ENCODE data around the gene CSRNP3. TPM values are rescaled to one million over a fixed set of nuclear protein-coding genes. Genes with fewer than 3 reads are reported as not detected.
"Not testable (repeated sequence)": the region's sequence is repeated elsewhere in the genome, so short reads cannot be mapped to it uniquely, and the experiment has no call there.

The CSRNP3 gene
- total RNA-seq, 6 donors from 2014 or later = 0.46 to 4.1 (median 1.5) TPM

DNA sequence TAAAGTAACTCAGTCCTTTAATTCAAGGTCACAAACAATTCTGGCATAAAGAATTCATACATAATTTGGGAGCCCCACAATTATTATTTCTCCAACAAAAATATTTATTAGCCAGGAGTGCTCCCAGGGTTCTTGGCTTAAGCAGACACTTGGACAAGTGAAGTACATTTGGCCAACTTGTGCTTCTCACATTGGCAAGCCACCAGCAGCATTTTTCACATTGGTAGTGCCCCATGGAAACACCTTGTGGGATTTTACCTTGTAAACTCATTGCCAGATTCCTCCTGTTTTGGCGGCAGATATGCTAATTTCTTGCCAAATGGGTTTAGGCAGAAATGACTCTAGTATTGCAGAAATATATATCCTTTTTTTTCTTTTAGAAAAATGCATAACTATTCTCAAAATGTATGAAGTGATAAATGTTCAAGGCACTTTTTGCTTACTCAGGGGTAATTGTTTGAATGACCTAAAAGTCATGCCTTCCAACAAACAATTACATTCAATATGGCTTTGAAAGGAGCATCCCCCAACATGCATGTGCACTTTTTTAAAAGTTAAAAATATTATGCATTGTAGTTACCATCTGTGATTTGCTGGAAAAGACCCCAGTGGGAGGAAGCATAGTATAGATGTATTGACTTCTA, 113.5 kb downstream of the CSRNP3 start:
- no peak overlapping the region for H3K27ac ChIP-seq
- TF ChIP-seq, protein P1, sequence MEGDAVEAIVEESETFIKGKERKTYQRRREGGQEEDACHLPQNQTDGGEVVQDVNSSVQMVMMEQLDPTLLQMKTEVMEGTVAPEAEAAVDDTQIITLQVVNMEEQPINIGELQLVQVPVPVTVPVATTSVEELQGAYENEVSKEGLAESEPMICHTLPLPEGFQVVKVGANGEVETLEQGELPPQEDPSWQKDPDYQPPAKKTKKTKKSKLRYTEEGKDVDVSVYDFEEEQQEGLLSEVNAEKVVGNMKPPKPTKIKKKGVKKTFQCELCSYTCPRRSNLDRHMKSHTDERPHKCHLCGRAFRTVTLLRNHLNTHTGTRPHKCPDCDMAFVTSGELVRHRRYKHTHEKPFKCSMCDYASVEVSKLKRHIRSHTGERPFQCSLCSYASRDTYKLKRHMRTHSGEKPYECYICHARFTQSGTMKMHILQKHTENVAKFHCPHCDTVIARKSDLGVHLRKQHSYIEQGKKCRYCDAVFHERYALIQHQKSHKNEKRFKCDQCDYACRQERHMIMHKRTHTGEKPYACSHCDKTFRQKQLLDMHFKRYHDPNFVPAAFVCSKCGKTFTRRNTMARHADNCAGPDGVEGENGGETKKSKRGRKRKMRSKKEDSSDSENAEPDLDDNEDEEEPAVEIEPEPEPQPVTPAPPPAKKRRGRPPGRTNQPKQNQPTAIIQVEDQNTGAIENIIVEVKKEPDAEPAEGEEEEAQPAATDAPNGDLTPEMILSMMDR (IDR thresholded peaks at IDR 0.05) = no peak
- TF ChIP-seq POLR2A (IDR thresholded peaks at IDR 0.05) = no peak
- ATAC-seq (ENCODE audit: low FRiP score in 2 of 2) (no peak), DNase-seq (peak in 1 of 2 donors; percentile 57)
- no peak overlapping the region for H3K4me3 ChIP-seq
- H3K36me3 ChIP-seq = no peaks in the 10 kb centered on the region
- H3K9me3 ChIP-seq = no peaks in the 10 kb centered on the region
- peaks cover 0 to 14% (median 7%) of the 10 kb centered on the region in 4 donors for H3K4me1 ChIP-seq
- WGBS, 2 donors = 53 to 81% methylated on average over 1 of the region's 1 CpG
- no peaks in the 10 kb centered on the region for H3K27me3 ChIP-seq

DNA sequence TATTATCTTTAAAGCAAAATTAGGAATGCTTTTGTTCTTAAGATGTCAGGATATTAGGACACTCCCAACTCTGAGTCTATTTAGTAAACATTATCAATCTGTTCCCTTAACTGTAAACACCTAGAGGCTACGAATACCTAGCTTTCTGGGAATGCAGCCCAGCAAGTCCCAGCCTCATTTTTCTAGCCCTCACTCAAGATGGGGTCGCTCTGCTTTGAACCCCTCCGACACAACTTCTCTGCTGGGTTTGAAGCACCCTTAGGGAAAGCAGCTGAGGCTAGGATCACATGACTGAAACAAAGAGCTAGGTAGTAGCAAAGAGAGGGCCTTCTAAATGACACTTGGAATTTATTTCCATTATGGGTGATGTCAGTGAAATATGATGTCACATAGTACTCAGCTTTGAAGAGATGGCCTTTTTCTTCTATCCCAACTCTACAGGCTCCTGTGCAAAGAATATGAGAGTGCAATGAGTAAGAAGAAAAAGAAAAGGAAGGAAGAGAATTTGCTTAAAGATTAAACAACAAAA, 114.7 kb downstream of the CSRNP3 start:
- peaks cover 0 to 14% (median 7%) of the 10 kb centered on the region in 4 donors for H3K4me1 ChIP-seq
- H3K27ac ChIP-seq = no peak overlapping the region
- WGBS, 2 donors = 61 to 75% methylated on average over 3 of the region's 3 CpGs
- DNase-seq (no peak), ATAC-seq (ENCODE audit: low FRiP score in 2 of 2) (no peak)
- no peaks in the 10 kb centered on the region for H3K27me3 ChIP-seq
- H3K36me3 ChIP-seq = no peaks in the 10 kb centered on the region
- H3K9me3 ChIP-seq = no peaks in the 10 kb centered on the region
- TF ChIP-seq, protein P1 (IDR thresholded peaks at IDR 0.05) = no peak
- TF ChIP-seq POLR2A (IDR thresholded peaks at IDR 0.05) (no peak), POLR2AphosphoS5 (IDR thresholded peaks at IDR 0.05) (no peak), EP300 (IDR thresholded peaks at IDR 0.05) (no peak)
- no peak overlapping the region for H3K4me3 ChIP-seq

DNA sequence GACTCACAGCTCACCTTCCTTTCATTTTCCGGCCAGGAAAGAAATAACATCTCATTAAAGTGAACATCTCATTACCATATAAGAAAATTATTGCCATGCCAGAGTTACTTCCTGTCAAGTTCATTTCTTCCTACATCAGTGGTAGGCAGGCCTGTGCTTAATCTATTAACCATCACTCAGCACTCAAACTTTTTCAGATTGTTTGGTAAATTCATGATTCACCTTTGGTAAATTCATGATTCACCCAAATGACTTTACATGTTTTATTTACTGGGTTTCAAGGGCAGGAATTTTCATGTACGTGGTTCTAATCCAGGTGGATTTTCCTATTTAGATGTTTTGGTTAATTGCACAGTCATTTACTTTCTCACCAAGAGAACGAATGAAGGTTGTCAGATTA, 116.5 kb downstream of the CSRNP3 start:
- H3K9me3 ChIP-seq = no peaks in the 10 kb centered on the region
- TF ChIP-seq, protein P1 (IDR thresholded peaks at IDR 0.05) = no peak
- TF ChIP-seq EP300 (IDR thresholded peaks at IDR 0.05) (no peak), POLR2AphosphoS5 (IDR thresholded peaks at IDR 0.05) (no peak), POLR2A (IDR thresholded peaks at IDR 0.05) (no peak)
- ATAC-seq (ENCODE audit: low FRiP score in 2 of 2) = no peak
- 94% methylated on average over 3 of the region's 3 CpGs for WGBS, 2 donors
- H3K27me3 ChIP-seq = no peaks in the 10 kb centered on the region
- no peak for DNase-seq
- H3K27ac ChIP-seq = no peak overlapping the region
- H3K36me3 ChIP-seq = no peaks in the 10 kb centered on the region
- H3K4me1 ChIP-seq = peaks cover 0 to 14% (median 7%) of the 10 kb centered on the region in 4 donors
- no peak overlapping the region for H3K4me3 ChIP-seq

DNA sequence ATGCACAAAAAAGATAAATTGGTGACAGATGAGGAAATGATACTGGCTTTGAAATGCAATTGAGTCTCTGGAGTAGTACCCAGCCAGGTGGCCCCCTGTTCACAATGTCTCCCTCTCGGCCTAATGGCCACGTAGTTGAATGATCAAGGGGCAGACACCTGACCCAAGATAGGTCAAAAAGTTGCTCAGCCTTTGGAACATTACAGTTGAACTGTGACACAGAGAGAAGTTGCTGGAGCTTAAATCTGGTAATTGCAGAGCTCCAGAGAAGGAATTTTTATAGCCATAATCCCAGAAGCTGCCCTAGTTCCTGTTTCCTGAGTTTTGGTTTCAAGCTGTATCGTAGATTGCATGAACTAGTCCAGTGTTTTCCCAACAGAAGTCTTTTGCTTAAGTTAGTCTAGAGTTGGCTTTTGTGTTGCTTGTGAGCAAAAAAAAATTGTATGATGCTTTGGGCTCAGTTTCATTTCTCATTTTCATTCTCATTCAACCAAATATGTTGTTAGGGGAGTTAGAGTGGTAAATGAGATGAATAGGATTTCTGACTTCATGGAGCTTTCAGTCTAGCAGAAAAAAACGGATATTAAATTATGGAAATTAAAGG, 117.9 kb downstream of the CSRNP3 start:
- TF ChIP-seq POLR2AphosphoS5 (IDR thresholded peaks at IDR 0.05) (no peak), EP300 (IDR thresholded peaks at IDR 0.05) (no peak), POLR2A (IDR thresholded peaks at IDR 0.05) (no peak)
- TF ChIP-seq, protein P1 (IDR thresholded peaks at IDR 0.05) = no peak
- Histone ChIP-seq H3K9me3 (no peaks in the 10 kb centered on the region), H3K27me3 (no peaks in the 10 kb centered on the region), H3K4me3 (no peak overlapping the region), H3K4me1 (peaks cover 0 to 10% (median 7%) of the 10 kb centered on the region in 4 donors), H3K36me3 (no peaks in the 10 kb centered on the region), H3K27ac (no peak overlapping the region)
- no peak for ATAC-seq (ENCODE audit: low FRiP score in 2 of 2)
- WGBS, 2 donors = 91 to 92% methylated on average over 4 of the region's 4 CpGs
- no peak for DNase-seq

DNA sequence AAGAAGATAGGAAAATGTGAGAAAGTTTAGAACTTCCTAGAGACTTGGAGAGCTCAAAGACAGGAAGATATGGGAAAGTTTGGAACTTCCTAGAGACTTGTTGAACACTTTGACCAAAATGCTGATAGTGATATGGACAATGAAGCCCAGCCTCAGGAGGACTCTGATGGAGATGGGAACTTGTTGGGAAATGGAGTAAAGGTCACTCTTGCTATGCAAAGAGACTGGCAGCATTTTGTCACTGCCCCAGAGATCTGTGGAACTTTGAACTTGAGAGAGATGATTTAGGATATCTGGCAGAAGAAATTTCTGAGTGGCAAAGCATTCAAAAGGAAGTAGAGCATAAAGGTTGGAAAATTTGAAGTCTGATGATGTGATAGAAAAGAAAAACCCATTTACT, 121.5 kb downstream of the CSRNP3 start:
- H3K9me3 ChIP-seq; ATAC-seq (ENCODE audit: low FRiP score in 2 of 2); H3K36me3 ChIP-seq; H3K27ac ChIP-seq; H3K4me1 ChIP-seq; H3K4me3 ChIP-seq; DNase-seq; H3K27me3 ChIP-seq: not testable (repeated sequence)

All from upper lobe of left lung (tissue), 6 donors.